NCI-H1930 (cell line): ENCODE measurements around the gene PCGF3.
"Not testable (repeated sequence)": the region's sequence is repeated elsewhere in the genome, so short reads cannot be mapped to it uniquely, and the experiment has no call there.

ENCODE experiments used
- DNase-seq, 2 experiments: peaks; one replicate each; lab custom pipeline; 2025; lab: John Stamatoyannopoulos, UW

The PCGF3 gene

GRCh38 chr4:704198-704891 lies 1.3 kb upstream of the PCGF3 start:
- DNase-seq, result no peak

- no peak for DNase-seq
Measured at GRCh38 chr4:704971-705277, 708 bp upstream of the PCGF3 start.

GRCh38 chr4:706083-706633 lies 526 bp downstream of the PCGF3 start:
- DNase-seq, result not testable (repeated sequence)

- DNase-seq, result no peak
Measured at GRCh38 chr4:706834-707598, 1.4 kb downstream of the PCGF3 start.

GRCh38 chr4:707929-708630 lies 2.4 kb downstream of the PCGF3 start:
- no peak for DNase-seq

GRCh38 chr4:708631-708933 lies 3.0 kb downstream of the PCGF3 start:
- no peak for DNase-seq

- no peak for DNase-seq
Measured at GRCh38 chr4:709348-709747, 3.7 kb downstream of the PCGF3 start.

- DNase-seq, result no peak
Measured at GRCh38 chr4:710116-710515, 4.5 kb downstream of the PCGF3 start.

GRCh38 chr4:710916-711315 lies 5.3 kb downstream of the PCGF3 start:
- DNase-seq, result no peak

GRCh38 chr4:712093-712492 lies 6.5 kb downstream of the PCGF3 start:
- DNase-seq, result no peak

GRCh38 chr4:712916-713632 lies 7.4 kb downstream of the PCGF3 start:
- DNase-seq, result no peak

- no peak for DNase-seq
Measured at GRCh38 chr4:714087-714486, 8.5 kb downstream of the PCGF3 start.

- DNase-seq, result no peak
Measured at GRCh38 chr4:717601-718320, 12.1 kb downstream of the PCGF3 start.

- no peak for DNase-seq
Measured at GRCh38 chr4:718460-718859, 12.8 kb downstream of the PCGF3 start.

- no peak for DNase-seq
Measured at GRCh38 chr4:720111-720860, 14.7 kb downstream of the PCGF3 start.

- DNase-seq, result no peak
Measured at GRCh38 chr4:721261-722168, 15.9 kb downstream of the PCGF3 start.

- no peak for DNase-seq
Measured at GRCh38 chr4:722169-722725, 16.6 kb downstream of the PCGF3 start.

GRCh38 chr4:722851-723360 lies 17.3 kb downstream of the PCGF3 start:
- DNase-seq, result no peak

- no peak for DNase-seq
Measured at GRCh38 chr4:723751-724530, 18.3 kb downstream of the PCGF3 start.
